ENCODE measurements around the gene GOLGA6C. TPM values are rescaled to one million over a fixed set of nuclear protein-coding genes. Genes with fewer than 3 reads are reported as not detected.

GOLGA6C gene
- total and polyA plus RNA-seq, 2 donors (not counting 3 experiments of a cell fraction or from before 2014, with no cell fraction given): not detected

- Histone ChIP-seq H3K36me3 (ENCODE audit: control insufficient read depth in 2 of 2, extremely low read depth in 1 of 2, insufficient read depth in 2 of 2, low read length in 2 of 2) (peaks cover 23 to 34% of the 10 kb centered on the region in 2 experiments), H4K20me1 (replicated peaks; ENCODE audit: control insufficient read depth, extremely low read depth, insufficient read depth, low read length) (peaks cover 4% of the 10 kb centered on the region), H2AFZ (ENCODE audit: low read depth, low read length) (no peak overlapping the region), H3K4me3 (replicated peaks in 1 of 3; ENCODE audit: insufficient read depth in 1 of 3, low read depth in 1 of 3, low read length in 3 of 3) (no peak overlapping the region), H3K79me2 (ENCODE audit: control insufficient read depth, insufficient read depth, low read length) (peaks cover 38% of the 10 kb centered on the region), H3K9me3 (replicated peaks; ENCODE audit: control insufficient read depth, insufficient read depth, low read length) (no peaks in the 10 kb centered on the region), H3K9me1 (replicated peaks; ENCODE audit: control insufficient read depth, extremely low read depth, insufficient read depth, low read length) (no peaks in the 10 kb centered on the region), H3K9ac (replicated peaks; ENCODE audit: extremely low read depth, insufficient read depth, low read length) (no peak overlapping the region), H3K4me1 (ENCODE audit: control insufficient read depth, extremely low read depth, insufficient read depth, low read length) (no peaks in the 10 kb centered on the region), H3K27ac (ENCODE audit: insufficient read depth, low read depth, low read length) (no peak overlapping the region), H3K27me3 (ENCODE audit: control insufficient read depth in 2 of 2, insufficient read depth in 2 of 2, low read length in 2 of 2) (no peaks in the 10 kb centered on the region), H3K4me2 (ENCODE audit: insufficient read depth, low read length) (no peak overlapping the region)
- dilution Hi-C loops (cut with MboI; ENCODE audit: extremely low pct_ligation_motif_present, low sequenced_read_pairs) (no loop called here), intact Hi-C loops (cut with micrococcal nuclease) (no loop called here)
- CTCF ChIA-PET: interaction anchor here (1.7 to 2.7 kb wide), 2 partner anchors 10 to 184 kb away, joined by 8 to 13 read pairs; no protein-coding TSS in a partner anchor
- no TSS peak for BruUV-seq (replicated peaks)
- no peak for FAIRE-seq
- DNase-seq (ENCODE audit: low read depth, low spot score): no peak
- POLR2A ChIA-PET: no interaction called here
- TF ChIP-seq GATA2 (IDR thresholded peaks at IDR 0.05; ENCODE audit: insufficient read depth, insufficient read length, low read depth, low read length) (no peak), POLR2A (IDR thresholded peaks at IDR 0.05; ENCODE audit: low read depth, low read length) (no peak), MYC (IDR thresholded peaks at IDR 0.05; ENCODE audit: low read depth, low read length) (no peak), JUN (IDR thresholded peaks at IDR 0.05; ENCODE audit: borderline replicate concordance, insufficient read depth, insufficient read length, low read depth) (no peak), POLR2AphosphoS5 (IDR thresholded peaks at IDR 0.05; ENCODE audit: insufficient read depth, low read depth, low read length) (no peak), EZH2 (IDR thresholded peaks at IDR 0.05; ENCODE audit: borderline replicate concordance, low read depth, low read length, severe bottlenecking) (no peak), FOS (IDR thresholded peaks at IDR 0.05; ENCODE audit: borderline replicate concordance, insufficient read depth, low read length) (no peak)
- TF ChIP-seq, protein P1, sequence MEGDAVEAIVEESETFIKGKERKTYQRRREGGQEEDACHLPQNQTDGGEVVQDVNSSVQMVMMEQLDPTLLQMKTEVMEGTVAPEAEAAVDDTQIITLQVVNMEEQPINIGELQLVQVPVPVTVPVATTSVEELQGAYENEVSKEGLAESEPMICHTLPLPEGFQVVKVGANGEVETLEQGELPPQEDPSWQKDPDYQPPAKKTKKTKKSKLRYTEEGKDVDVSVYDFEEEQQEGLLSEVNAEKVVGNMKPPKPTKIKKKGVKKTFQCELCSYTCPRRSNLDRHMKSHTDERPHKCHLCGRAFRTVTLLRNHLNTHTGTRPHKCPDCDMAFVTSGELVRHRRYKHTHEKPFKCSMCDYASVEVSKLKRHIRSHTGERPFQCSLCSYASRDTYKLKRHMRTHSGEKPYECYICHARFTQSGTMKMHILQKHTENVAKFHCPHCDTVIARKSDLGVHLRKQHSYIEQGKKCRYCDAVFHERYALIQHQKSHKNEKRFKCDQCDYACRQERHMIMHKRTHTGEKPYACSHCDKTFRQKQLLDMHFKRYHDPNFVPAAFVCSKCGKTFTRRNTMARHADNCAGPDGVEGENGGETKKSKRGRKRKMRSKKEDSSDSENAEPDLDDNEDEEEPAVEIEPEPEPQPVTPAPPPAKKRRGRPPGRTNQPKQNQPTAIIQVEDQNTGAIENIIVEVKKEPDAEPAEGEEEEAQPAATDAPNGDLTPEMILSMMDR (IDR thresholded peaks at IDR 0.05; ENCODE audit: extremely low read depth in 1 of 2, insufficient read depth in 1 of 2, low read depth in 1 of 2, low read length in 2 of 2): no peak
- TF ChIP-seq, protein P2, sequence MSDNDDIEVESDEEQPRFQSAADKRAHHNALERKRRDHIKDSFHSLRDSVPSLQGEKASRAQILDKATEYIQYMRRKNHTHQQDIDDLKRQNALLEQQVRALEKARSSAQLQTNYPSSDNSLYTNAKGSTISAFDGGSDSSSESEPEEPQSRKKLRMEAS (IDR thresholded peaks at IDR 0.05; ENCODE audit: insufficient read depth, insufficient read length): no peak
Observed at GRCh38 chr15:75213768-75214221, 44.3 kb upstream of the GOLGA6C start.
